ENCODE results near the gene CEP162.

Gene CEP162

GRCh38 chr6:84227434-84228197 lies at the start of gene CEP162:
TSS of gene CEP162 (minus strand) at chr6:84227643. CDS start at chr6:84226393, 1,250 bp downstream.
- Histone ChIP-seq H3K4me2 (ENCODE audit: low read length) (peak within 1 kb of the TSS; percentile 88), H3K4me1 (ENCODE audit: control insufficient read depth, low read length) (peaks cover 17% of the 10 kb centered on the region), H3K79me2 (ENCODE audit: control insufficient read depth, low read length) (peaks cover 8% of the 10 kb centered on the region), H3K4me3 (ENCODE audit: low read length) (peak within 1 kb of the TSS; percentile 83), H3K27me3 (ENCODE audit: control insufficient read depth, low read length) (0 out of 2 replicates have a peak, but pooled peaks cover 6% of the 10 kb centered on the region), H3K9me3 (ENCODE audit: control insufficient read depth, insufficient read depth, low read length) (no peaks in the 10 kb centered on the region), H3F3A (ENCODE audit: control insufficient read depth, insufficient read depth) (no peaks in the 10 kb centered on the region), H3K9me2 (replicated peaks; ENCODE audit: control insufficient read depth, low read length) (no peaks in the 10 kb centered on the region), H3K27ac (ENCODE audit: low read depth, low read length) (no peak within 1 kb of the TSS), H4K20me1 (ENCODE audit: control insufficient read depth, insufficient read depth, low read depth, low read length) (no peaks in the 10 kb centered on the region), H3K36me3 (ENCODE audit: control insufficient read depth, low read length) (no peaks in the 10 kb centered on the region)
- TF ChIP-seq CTCF (IDR thresholded peaks at IDR 0.05; ENCODE audit: low read depth, low read length, poor library complexity, severe bottlenecking) (peak; percentile 86), EZH2phosphoT487 (IDR thresholded peaks at IDR 0.05; ENCODE audit: borderline replicate concordance, low read length) (no peak)

DNA sequence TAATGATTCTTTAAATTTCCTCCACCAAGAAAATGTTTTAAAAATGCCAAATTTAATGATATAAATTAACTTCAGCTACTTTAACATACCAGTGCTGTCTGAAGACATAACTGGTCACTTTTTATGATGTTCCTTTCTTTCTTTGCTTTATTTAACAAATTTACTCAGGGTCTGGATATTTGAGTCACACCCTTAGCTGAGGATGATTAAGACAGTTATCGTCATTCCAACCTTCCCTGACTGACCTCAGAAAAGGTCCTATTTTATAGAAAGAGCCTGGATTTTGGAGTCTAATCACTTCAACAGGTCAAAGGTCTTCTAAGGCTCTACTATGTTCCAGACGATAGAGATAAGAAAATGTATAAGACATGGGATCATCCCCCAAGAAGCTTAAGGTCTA lies 47.4 kb upstream of the CEP162 start:
- H3K4me3 ChIP-seq (ENCODE audit: low read length), result no peak overlapping the region
- H3F3A ChIP-seq (ENCODE audit: control insufficient read depth, insufficient read depth), result no peaks in the 10 kb centered on the region
- H3K27ac ChIP-seq (ENCODE audit: low read depth, low read length), result no peak overlapping the region
- no peaks in the 10 kb centered on the region for H3K27me3 ChIP-seq (ENCODE audit: control insufficient read depth, low read length)
- H3K79me2 ChIP-seq (ENCODE audit: control insufficient read depth, low read length), result no peaks in the 10 kb centered on the region
- H3K36me3 ChIP-seq (ENCODE audit: control insufficient read depth, low read length), result no peaks in the 10 kb centered on the region
- no peaks in the 10 kb centered on the region for H3K9me3 ChIP-seq (ENCODE audit: control insufficient read depth, insufficient read depth, low read length)
- TF ChIP-seq CTCF (IDR thresholded peaks at IDR 0.05; ENCODE audit: low read depth, low read length, poor library complexity, severe bottlenecking) (no peak), EZH2phosphoT487 (IDR thresholded peaks at IDR 0.05; ENCODE audit: borderline replicate concordance, low read length) (no peak)
- H4K20me1 ChIP-seq (ENCODE audit: control insufficient read depth, insufficient read depth, low read depth, low read length), result no peaks in the 10 kb centered on the region
- H3K4me2 ChIP-seq (ENCODE audit: low read length), result no peak overlapping the region
- no peaks in the 10 kb centered on the region for H3K4me1 ChIP-seq (ENCODE audit: control insufficient read depth, low read length)
- no peaks in the 10 kb centered on the region for H3K9me2 ChIP-seq (replicated peaks; ENCODE audit: control insufficient read depth, low read length)

GRCh38 chr6:84273048-84273809 lies 45.8 kb upstream of the CEP162 start:
- Histone ChIP-seq H3K4me3 (ENCODE audit: low read length) (no peak overlapping the region), H4K20me1 (ENCODE audit: control insufficient read depth, insufficient read depth, low read depth, low read length) (no peaks in the 10 kb centered on the region)
- TF ChIP-seq EZH2phosphoT487 (IDR thresholded peaks at IDR 0.05; ENCODE audit: borderline replicate concordance, low read length) (no peak), CTCF (IDR thresholded peaks at IDR 0.05; ENCODE audit: low read depth, low read length, poor library complexity, severe bottlenecking) (no peak)

More at GRCh38 chr6:84273048-84273809, 45.8 kb upstream of the CEP162 start:
- Histone ChIP-seq H3K9me3 (ENCODE audit: control insufficient read depth, insufficient read depth, low read length) (no peaks in the 10 kb centered on the region), H3K4me1 (ENCODE audit: control insufficient read depth, low read length) (no peaks in the 10 kb centered on the region), H3K79me2 (ENCODE audit: control insufficient read depth, low read length) (no peaks in the 10 kb centered on the region), H3F3A (ENCODE audit: control insufficient read depth, insufficient read depth) (no peaks in the 10 kb centered on the region), H3K27me3 (ENCODE audit: control insufficient read depth, low read length) (no peaks in the 10 kb centered on the region), H3K9me2 (replicated peaks; ENCODE audit: control insufficient read depth, low read length) (no peaks in the 10 kb centered on the region), H3K36me3 (ENCODE audit: control insufficient read depth, low read length) (no peaks in the 10 kb centered on the region), H3K27ac (ENCODE audit: low read depth, low read length) (no peak overlapping the region), H3K4me2 (ENCODE audit: low read length) (no peak overlapping the region)
